Activated naive CD4-positive, alpha-beta T cell treated with anti-CD3 and anti-CD28 coated beads, Interleukin-2, amount 50 U/mL, for 16 hours (primary cell): ENCODE measurements around the gene GLRX.

Experiments used
- DNase-seq: peaks from one replicate; pipeline ENCODE4 v3.0.0-alpha.2; 2020

Gene GLRX

DNA sequence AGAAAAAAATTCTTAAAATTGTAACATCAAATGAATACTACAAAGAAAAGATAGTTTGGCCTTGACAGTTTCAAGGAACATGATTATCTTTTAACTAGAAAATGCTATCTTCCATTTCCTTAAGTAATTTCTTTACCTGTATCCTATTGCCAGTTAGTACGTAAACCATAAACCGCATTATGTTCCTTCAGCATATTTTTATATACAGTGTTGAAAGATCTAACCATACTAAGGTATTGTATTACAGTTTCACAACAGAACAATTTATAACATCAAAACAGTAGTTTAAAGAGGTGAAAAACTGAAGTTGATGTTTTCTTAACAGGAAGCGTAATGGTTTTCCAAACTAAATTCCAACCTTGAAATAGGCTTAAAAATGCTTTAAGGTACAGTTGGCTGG, 45.1 kb downstream of the GLRX start:
- no peak for DNase-seq

DNA sequence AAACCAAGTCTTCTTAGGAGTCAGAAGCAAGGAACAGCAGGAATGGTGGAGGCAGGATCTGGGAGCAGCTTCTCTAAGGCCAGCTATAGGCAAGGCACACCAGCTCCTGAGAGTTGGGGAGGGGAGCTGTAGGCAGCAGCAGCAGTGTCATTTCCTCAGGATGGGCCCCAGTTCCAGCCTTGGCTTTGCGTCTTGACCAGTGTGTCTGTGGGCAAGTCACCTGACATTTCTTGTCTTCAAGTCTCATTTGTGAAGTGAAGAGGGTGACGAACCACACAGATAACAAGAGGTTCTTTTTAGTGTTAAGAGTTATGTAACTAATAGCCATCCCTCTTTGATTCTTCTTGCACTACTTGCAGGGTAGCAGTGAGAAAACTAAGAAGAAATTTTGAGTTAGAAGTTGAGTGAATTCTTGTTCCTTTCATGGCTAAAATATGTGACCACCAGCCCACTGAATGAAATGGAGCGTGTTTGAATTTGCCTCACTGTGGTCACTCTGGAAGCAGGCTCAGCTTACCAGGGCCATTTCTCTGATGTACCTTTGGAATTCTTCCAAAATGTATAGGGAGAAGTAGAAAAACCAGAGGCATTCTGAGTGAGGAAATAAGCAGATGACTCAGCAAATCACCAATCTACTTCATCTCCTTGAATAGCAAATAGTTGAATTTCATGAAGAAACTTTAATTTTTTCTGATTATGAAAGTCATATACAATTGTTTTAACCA, 49.0 kb downstream of the GLRX start:
- DNase-seq: no peak

DNA sequence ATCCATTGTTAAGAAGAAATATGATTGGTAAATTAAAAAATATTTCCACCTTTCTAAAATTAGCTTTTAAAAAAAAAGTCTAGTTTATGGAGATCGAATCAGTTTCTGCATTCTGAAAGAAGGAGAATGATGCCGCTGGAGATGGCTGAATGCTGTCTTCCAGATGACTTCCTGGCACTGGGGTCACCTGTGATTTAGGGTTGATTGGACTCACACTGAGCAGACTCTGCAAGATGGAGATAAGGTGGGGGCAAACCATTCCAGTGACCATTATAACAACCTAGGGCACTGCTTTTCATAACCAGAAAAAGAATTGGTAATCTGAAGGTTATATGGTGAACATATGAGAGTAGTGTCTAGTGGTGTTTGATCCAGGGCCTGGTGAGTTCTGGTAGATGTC, 50.6 kb downstream of the GLRX start:
- no peak for DNase-seq

DNA sequence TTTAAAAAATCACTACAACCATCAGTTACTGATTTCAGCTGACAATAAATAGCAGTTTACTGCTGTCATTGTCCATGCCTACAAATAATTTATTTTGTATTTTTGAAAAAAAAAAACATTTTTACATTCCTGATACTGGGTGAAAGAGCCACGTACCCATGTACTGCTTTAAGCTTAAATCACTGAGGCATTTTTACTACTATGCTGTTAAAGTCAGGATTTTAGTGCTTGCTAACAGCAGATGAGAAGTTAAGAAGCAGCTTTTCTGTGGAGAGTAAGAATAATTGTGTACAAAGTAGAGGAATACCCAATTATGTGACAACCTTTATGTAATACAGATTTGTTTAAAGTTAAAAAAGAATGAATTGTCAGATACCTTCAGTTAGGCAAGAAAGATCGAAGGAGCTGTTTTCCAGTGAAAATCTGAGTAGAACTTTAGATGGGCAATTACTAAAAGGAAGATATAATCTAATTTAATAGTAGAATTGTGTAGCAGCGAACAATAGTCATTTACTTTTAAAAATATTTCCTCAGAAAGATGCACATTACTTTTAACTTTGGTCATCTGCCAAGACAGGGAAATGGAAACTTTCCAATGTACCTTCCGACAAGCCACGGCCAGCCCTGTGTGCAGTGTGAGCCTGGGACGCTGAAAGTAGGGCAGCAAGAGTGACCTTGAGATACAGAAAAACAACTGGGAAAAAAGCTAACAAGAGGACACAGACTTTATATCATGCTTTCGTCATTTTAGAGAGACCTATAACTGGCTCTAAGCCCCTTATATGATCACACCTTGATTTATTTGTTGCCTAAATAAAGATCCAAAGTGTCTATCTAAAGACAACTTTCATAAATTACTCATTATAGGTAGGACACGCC, 51.5 kb downstream of the GLRX start:
- no peak for DNase-seq

DNA sequence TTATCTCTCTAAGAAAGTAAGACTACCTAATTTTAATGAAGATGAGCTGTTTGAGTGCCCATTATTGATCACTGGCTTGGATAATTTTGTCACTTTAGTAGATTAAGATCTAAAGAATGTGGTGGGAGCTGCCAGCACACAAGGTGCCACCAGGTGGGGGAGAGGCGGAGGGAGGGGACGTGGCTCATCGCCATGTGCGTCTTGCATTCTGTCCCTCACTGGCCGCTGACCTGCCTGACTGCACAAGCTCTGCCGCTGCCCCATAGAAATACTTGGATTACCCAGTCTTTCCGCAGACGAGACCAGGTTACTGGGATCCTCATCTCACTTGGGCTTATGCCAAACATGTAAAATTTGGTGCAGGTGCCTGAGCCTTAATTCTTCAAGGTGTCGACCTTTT, 53.8 kb downstream of the GLRX start:
- no peak for DNase-seq

DNA sequence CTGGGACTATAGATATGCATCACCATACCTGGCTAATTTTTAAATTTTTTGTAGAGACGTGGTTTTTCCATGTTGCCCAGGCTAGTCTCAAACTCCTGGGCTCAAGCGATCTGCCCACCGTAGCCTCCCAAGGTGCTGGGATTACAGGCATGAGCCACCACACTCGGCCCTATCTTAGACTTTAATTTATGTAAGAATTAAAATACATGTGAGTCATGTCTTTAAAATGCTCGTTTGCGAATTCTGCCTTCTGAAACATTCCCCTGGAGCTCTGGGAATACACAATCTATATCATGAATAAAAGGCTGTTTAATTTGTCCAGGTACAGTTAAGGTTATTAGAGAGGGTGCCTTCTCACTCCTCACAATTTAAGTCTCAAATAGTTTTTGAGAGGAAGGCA, 58.6 kb downstream of the GLRX start:
- DNase-seq: no peak
